HG03175 (cell line): Measurements from ENCODE around the gene FGF11.
"Not testable (repeated sequence)": the region's sequence is repeated elsewhere in the genome, so short reads cannot be mapped to it uniquely, and the experiment has no call there.

Experiments used
- ATAC-seq: cut with Tn5 transposase; IDR thresholded peaks from one replicate; pipeline ENCODE4 v1.9.1; 2021; ENCODE audit warnings: mild to moderate bottlenecking, moderate library complexity; ENCODE audit not compliant: unreplicated experiment

FGF11 gene

DNA sequence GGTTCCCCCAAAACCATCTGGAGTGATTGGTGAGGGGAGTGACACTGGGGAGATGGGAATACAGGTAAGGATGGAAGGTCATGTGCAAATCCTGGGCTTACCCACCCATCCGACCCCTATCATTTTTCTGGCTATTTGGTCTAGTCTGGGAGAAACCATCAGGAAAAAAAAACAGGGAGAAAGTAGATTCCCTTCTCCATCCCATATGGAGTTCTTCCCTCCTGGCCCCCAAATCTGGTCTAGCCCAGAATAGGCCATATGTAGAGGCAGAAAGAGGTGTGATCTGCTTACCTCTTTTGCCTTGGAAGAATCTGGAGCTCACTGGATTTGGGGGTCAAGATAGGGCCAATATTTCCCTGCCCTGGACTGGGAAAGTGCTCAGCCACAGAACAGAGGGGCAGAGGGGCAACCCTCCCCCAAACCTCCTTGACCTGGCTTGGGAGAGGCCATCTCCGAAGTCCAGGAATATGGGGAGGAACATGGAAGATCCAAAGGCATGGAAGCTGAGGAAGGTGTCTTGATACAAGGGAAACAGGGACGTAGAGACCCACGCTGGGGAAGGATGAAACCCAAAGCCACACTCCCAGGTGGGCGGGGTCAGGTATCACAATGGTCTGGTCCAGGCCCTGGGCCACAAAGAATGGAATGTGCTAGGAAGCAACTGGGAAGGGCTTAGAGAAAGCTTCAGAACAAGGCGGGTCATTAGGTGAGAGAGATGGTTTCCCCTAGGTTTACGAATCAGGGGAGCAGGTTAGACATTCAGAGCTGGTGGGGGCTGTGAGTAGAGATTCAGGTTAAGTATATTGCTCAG, 21.7 kb downstream of the FGF11 start:
- ATAC-seq = no peak

GRCh38 chr17:7462474-7463371, 23.4 kb downstream of the FGF11 start:
- no peak for ATAC-seq

DNA sequence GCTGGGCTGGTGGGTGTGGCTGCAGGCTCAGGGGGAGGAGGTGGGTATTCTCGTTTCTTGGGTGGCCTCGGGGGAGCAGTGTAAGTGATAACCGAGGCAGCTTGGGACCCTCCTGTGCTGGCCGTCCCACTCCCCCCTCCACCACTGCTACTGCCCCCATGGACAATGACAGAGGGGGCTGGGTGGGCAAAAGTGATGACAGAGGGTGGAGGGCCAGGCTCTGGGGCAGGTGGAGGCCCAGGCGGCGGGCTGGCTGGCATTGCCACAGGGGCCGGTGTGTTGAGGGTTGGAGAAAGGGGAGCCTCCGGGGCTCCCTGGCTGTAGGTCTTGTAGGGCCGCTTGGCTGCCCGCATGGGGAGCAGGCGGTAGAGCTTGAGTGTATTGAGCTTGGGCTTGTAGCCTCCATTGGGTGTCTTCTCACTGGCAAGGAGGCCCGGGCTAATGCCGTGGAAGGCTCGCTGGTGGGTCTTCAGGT, 24.1 kb downstream of the FGF11 start:
- no peak for ATAC-seq

GRCh38 chr17:7464081-7464480, 24.8 kb downstream of the FGF11 start:
- no peak for ATAC-seq

DNA sequence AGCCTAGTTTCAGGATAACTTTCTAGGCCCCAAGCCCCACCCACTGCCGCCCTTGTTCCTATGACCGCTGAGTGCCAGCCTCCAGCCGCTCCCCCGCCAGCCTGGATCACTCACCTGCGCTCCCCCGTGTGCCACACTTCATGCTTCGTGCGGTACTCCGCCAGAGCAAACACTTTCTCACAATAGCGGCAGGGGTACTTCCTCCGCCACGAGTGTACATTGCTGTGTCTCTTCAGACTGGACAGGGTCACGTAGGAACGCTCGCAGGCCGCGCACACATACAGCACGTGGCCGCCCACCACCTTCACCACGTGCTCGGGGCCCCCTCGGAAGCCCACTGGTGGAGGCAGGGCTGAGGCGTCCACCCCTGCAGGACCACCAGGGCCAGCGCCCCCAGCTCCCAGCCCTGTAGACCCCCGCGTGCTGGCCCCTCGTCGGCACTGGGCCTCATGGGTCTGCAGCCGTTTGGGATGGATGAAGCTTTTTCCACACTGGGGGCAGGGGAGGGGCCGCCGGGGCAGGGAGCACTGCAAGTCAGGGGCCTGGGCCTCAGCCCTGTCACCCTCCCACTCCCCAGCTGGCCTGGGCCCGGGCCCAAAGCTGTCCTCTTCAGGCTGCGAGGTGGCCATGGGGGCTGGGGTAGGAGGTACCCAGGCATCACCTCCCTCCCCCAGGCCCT, 26.4 kb downstream of the FGF11 start:
- no peak for ATAC-seq

DNA sequence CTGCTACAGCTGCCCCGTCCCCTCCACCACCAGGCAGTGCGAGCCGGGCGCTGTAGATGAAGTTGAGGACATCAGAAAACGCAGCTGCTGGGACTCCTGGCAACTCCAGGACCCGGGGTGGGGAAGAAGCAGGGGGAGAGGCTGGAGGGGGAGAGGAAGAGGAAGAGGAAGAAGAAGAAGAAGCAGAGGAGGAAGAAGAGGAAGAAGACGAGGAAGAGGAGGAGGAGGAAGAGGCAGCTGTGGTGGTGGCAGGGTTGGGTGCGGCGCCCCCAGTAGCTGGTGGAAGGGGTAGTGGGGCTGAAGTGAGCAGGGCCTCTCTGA, 27.0 kb downstream of the FGF11 start:
- no peak for ATAC-seq

- no peak for ATAC-seq
Observed at GRCh38 chr17:7466639-7467341, 27.5 kb downstream of the FGF11 start.

- ATAC-seq = no peak
Observed at GRCh38 chr17:7467498-7467897, 28.2 kb downstream of the FGF11 start.

- no peak for ATAC-seq
Observed at GRCh38 chr17:7468290-7468689, 29.0 kb downstream of the FGF11 start.

GRCh38 chr17:7468804-7469389, 29.6 kb downstream of the FGF11 start:
- no peak for ATAC-seq

GRCh38 chr17:7469843-7470242, 30.5 kb downstream of the FGF11 start:
- ATAC-seq = not testable (repeated sequence)

DNA sequence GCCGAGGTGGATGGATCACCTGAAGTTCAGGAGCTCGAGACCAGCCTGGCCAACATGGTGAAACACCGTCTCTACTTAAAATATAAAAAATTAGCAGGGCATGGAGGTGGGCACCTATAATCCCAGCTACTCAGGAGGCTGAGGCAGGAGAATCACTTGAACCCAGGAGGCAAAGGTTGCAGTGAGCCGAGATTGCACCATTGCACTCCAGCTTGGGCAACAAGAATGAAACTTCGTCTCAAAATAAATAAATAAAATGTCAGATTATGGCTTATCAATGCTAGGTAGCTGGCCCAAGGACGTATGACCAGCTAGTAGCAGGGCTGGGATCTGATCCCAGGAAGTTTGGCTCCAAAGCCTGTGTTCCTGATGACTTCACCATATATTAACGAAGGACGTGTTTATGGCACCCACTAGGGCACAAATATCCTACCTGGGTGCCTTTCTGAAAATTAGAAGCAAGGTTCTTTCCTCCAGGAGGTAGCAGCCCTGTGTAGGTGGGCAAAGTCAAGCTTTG, 31.2 kb downstream of the FGF11 start:
- not testable (repeated sequence) for ATAC-seq

DNA sequence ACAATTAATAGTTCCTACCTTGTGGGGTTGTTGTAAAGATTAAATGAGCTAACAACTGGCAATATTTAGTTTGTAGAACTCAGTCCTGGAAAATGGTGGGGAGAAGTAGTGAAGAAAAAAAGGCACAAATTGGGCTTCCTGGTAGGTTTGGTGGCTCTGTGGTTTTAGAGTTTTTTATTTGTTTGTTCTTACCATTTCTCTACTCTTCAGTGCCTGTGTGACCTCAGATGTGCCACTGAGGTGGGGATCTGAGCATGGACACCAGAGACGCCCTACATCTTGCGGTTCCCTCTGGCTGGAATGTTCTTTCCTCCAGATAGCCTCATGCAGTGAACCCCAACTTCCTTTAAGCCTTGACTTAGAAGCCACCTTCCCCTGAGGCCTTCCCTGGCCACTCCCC, 32.4 kb downstream of the FGF11 start:
- ATAC-seq = no peak

- ATAC-seq = not testable (repeated sequence)
Observed at GRCh38 chr17:7474767-7475166, 35.5 kb downstream of the FGF11 start.

DNA sequence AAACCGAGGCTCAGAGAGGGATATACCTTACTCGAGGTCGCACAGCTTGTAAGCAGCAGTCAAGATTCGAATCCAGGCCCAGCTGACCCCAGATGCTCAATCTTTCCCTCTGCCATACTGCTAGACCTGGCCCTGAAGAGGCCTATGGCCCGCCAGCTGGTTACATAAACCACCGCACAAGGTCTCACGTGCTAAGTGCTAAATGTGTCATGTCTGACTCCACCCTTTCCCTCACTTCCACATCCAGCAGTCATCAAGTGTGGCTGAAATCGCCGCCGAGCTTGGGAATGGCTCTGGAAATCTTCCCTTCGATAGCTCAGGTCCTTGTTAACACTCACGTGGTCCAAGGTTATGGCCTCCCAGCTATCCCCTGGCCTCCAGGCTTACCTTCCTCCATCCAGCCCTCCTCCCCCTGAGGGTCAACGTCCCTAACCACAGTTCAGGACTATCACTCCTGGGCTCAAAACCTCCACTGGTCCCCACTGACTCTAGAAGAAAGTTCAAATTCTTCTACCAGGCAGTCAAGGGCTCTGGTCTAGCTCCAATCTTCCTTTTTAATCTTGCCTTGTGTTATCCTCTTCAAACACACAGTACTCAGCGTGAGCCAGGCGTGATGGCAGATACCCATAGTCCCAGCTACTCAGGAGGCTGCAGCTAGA, 36.6 kb downstream of the FGF11 start:
- ATAC-seq = no peak

GRCh38 chr17:7476494-7476893, 37.2 kb downstream of the FGF11 start:
- no peak for ATAC-seq

- no peak for ATAC-seq
Observed at GRCh38 chr17:7476951-7477350, 37.6 kb downstream of the FGF11 start.

DNA sequence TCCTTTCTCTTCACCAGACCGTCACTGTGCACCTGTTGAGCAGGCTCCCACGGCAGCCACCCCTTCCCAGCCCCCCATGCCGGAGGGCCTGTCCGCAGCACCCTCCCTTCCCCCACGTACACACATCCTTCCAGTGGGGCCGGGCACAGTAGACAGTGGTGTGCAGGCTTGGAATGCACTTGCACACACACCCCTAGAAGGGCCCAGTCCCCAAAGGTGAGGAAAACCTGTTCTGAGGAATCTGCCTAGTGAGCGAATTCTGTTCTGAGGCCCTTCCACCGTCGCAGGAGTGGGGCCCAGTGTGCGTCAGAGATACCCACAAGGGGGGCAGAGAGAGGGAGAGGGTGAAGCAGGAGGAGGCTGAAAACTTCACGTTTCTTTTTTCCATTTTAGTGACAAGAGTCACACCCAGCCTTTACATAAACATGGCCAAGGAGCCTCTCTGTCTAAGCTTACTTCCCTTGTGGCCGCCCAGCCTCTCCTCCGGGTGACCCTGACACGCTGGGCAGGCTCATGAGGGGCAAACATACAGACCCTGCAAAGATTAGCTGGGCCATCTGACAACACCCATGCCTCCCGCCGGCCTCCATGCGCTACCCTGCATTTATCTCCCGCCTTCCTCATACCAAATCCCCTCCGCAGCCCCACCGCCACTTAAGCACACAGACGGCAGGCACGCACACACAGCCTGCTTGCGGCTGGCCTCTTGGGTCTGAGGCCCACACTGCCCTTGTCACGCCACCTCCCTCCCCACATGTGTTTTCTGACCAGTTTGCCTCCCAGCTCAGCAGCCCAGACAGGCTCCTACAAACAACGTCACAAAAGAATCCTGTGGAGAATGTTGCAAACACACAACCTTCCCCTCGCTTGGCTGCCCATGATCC, 38.3 kb downstream of the FGF11 start:
- no peak for ATAC-seq
